HG03196 (cell line): Measurements from ENCODE around the gene ETF1.
"Not testable (repeated sequence)": the region's sequence is repeated elsewhere in the genome, so short reads cannot be mapped to it uniquely, and the experiment has no call there.

ENCODE experiments used
- ATAC-seq: cut with Tn5 transposase; IDR thresholded peaks from one replicate; pipeline ENCODE4 v1.9.1; 2021; ENCODE audit not compliant: unreplicated experiment

ETF1 gene

DNA sequence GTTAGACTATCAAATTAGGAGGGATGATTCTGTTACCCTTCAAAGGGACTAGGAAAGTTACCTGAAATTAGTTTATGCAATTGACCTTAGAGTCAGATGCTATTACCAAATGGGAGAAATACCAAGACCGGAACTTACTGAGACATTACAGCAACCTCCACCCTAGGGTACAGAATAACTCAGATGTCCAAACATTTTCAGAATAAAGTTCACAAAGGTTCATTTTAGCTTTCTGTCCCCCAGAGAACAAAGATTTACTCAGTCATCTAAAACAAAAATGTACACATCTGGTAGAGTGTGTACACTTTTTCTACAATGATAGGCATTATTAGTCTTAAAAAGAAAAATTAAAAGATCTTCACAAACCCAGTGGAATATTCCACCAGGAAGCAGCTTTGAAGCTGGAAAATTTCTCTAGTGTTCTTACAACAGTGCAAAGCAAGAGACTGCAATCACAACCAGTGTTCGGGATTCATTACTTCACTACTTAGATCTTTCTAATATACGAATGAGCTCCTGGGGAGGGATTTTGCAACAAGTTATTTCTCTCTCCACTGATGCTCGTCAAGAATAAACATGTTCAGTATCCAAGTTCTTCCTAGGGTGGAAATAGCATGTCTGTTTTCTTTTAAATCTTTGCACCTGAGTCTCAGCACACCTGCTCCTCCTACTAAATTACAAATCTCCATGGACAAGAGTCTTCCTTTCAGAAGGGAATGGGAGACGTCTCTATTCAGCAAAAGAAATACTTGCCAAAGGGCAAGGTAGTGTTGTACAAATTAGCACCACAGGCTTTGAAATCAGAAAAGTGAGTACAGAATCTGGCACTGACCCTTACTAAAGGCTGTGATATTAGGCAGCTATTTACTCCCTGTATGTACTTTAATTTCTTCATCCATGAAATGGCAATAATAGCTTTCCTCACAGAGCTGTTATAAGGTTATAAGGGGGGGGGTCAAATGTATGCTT lies 8.8 kb downstream of the ETF1 start:
- no peak for ATAC-seq

GRCh38 chr5:138529812-138530211 lies 13.2 kb downstream of the ETF1 start:
- ATAC-seq = no peak

DNA sequence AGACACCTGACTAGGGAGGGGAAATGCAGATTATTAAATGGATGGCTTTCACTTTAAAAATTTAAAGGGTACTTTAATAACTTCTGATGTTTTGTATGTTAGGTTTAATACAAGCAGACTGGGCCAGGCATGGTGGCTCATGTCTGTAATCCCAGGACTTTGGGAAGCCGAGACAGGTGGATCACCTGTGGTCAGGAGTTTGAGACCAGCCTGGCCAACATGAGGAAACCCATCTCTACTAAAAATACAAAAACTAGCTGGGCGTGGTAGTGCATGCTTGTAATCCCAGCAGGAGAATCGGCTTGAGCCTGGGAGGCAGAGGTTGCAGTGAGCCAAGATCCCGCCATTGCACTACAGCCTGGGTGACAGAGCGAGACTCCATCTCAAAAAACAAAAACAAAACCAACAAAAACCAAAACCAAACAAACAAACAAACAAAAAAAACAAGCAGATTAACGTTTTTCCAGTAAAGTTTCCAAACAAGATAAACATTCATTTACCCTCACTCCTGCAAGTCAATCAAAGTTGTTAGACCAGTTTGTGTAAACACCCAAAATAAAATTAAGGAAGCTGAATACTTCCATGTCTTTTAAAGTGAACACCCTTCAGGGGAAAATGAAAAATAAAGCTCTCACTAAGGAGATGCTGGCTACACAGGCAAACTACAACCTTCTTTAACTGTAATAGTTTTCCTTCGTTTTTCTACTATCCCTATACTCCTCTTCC lies 14.1 kb downstream of the ETF1 start:
- no peak for ATAC-seq

DNA sequence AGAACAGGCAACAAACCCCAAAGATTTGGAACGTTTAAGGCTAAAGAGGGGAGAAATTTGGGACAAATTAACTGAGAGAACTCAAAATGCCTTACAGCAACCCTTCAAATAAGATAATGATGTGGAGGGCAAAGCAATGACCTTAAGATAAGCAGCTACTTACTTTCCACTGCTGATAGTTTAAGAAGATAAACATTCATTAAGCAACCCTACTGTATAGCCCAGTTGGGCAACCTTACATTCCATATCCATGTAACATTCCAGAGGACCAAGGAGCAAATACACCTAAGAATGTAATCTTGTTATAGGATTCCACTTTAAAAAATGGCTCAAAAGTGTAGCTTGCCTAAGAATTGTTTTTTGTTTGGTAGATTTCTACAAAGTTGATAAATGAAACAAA lies 14.8 kb downstream of the ETF1 start:
- no peak for ATAC-seq

GRCh38 chr5:138527170-138527569 lies 15.9 kb downstream of the ETF1 start:
- ATAC-seq = no peak

DNA sequence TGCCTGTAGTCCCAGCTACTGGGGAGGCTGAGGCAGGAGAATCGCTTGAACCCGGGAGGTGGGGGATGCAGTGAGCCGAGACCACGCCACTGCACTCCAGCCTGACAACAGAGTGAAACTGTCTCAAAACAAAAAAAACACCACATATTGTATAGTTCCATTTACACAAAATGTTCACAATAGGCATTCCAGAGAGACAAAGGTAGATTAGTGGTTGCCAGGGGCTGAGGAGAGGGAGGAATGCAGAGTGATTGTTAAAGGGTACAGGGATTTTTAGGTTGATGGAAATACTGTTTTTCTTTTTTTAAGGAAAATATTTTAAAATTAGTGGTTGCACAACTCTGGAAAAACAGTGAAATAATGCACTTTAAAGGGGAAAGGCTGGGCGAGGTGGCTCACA lies 19.6 kb downstream of the ETF1 start:
- no peak for ATAC-seq

GRCh38 chr5:138520971-138521370 lies 22.1 kb downstream of the ETF1 start:
- no peak for ATAC-seq

DNA sequence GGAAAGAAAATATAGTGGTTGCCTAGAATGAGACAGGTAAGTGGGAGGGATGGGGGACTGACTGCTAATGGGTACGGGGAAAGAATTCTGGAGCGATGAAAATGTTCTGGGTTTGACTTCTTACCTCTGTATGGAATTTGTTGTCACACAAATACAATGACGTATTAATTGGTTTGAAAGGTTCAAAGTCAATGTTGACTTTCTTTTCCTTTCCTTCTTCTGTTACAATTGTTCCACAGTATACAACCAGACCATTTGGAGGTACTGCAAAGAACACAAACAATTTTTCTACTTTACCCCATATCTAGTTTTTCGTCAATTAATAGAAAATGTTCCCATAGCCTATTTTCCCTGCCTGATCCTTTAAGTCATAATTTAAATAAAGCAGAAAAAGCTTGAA lies 25.6 kb downstream of the ETF1 start:
- no peak for ATAC-seq

- no peak for ATAC-seq
Observed at GRCh38 chr5:138515556-138516245, 27.3 kb downstream of the ETF1 start.

DNA sequence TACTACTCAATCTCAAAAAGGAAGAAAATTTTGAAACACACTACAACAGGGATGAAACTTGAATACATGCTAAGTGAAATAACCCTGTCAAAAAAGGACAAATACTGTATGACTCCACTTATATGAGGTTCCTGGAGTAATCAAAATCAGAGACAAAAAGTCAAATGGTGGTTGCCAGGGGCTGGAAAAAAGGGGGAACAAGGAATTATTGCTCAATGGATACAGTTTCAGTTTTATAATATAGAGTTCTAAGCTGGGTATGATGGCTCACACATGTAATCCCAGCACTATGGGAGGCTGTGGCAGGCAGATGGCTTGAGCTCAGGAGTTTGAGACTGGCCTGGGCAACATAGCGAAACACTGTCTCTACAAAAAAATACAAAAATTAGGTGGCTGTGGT lies 29.0 kb downstream of the ETF1 start:
- no peak for ATAC-seq

DNA sequence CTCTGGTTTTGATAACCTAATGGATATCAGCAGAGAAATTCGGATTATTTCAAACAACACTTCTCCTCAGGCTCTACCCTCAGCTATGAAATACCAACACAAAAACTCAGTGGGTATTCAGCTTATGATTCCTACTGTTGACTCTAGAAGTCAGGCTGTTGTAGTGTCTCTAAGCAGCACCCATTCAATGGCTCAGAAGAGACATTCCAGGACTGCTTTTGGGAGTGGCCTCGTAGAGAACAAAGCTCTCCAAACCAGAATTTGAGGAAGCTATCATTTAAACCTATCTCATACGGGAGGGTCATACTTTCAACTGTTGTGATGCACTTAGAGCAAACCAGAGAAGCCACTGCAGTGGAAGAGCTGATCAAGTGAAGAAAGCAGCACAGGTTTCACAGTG lies 34.1 kb downstream of the ETF1 start:
- ATAC-seq = no peak

- ATAC-seq = not testable (repeated sequence)
Observed at GRCh38 chr5:138507485-138507884, 35.6 kb downstream of the ETF1 start.

- no peak for ATAC-seq
Observed at GRCh38 chr5:138506370-138507306, 36.4 kb downstream of the ETF1 start.

DNA sequence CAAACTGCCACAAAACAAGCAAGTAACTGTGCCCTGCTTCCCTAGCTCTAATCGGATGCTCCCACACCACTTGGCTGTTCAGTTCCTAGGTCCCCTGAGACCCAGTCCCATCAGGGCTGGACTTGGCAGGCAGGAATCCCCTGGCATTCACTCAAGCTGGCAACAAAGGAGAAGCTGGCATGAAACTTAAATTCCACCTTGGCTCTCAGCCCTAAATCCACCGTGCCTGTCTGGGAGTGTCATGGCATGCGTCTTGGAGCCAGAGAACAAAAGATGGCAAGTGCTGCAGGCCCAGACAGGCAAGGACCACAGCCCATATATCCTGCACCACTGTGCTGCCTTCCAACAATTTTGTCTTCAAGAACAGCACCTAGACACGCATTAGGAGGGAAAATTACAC lies 38.2 kb downstream of the ETF1 start:
- no peak for ATAC-seq

DNA sequence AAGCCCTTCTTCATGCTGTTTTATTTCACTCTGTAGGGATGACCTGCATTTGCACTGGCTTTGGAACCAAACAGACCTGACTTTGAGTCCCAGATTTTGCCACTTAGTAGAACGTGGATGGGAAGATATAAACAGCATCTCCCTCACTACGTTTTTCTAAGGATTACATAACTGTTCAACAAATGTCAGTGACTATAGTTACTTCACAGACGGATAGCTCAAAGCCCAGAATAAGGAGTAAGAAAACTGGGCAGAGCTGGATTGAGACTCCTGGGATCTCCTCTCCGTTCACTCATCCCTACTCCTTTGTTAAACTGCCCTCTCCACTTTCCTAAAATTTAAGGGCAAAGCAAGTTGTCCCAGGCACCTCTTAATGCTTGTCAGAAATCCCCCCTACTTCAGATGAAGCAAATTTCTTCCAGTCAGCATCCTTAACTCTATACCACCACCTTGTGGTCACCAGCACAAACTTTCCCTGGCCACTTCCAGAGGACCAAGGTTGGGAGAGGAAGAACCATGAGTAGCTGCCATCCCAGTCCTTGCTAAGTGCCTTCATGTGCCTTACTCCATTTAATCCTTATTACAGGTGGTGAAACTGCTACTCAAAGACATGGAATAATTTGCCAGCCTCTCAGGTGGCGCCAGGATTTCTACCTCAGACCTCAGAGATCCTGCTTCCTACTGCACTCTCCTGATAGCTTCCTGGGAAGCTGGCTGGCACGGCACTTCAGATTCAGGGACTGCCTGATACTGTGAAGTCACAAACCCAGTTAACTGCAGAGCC lies 39.4 kb downstream of the ETF1 start:
- no peak for ATAC-seq

DNA sequence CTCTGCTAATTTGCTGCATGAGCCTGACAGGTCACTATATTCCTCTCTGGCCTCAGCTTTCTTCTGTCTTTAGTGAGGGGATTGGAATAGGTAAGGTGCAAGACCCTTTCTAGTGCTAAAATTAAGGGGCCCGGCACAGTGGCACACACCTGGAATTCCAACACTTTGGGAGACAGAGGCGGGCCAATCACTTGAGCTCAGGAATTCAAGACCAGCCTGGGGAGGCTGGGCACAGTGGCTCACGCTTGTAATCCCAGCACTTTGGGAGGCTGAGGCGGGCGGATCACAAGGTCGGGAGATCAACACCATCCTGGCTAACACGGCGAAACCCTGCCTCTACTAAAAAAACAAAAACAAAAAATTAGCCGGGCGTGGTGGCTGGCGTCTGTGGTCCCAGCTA lies 40.5 kb downstream of the ETF1 start:
- no peak for ATAC-seq

DNA sequence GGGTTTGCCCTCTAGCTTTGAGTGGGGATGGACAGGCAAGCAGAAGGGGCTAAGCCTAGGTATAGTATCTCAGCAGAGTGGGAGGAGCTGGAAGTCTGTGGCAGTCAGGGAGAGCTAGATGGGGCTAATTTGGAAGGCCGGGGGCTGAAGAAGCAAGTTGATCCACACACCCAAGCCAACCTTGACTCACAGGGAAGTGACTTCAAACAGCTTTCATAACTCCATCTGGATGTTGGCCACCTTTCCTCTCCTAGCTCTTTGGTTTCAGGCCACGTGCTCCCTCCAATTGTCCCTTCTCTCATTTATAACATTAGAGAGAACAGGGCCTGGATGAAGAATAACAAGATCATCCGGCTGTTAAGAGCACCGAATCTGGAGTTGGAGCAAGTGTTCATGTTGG lies 40.9 kb downstream of the ETF1 start:
- no peak for ATAC-seq

- no peak for ATAC-seq
Observed at GRCh38 chr5:138498376-138498775, 44.7 kb downstream of the ETF1 start.

DNA sequence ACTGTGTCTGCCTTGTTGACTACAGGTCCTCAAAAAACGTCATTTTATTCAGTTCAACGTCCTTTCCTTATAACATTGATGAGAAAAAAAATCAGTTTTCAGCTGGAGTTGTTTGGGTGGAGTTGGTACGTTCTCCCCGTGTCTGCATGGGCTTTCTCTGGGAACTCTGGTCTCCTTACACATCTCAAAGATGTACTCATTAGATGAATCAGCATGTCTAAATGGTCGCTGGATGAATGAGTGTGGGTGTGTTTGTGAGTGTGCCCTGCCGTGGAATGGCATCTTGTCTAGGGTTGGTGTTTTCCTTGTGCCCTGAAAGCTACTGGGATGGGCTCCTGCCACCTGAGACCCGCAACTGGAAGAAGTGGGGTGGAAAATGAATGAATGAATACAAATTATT lies 47.7 kb downstream of the ETF1 start:
- ATAC-seq = no peak

DNA sequence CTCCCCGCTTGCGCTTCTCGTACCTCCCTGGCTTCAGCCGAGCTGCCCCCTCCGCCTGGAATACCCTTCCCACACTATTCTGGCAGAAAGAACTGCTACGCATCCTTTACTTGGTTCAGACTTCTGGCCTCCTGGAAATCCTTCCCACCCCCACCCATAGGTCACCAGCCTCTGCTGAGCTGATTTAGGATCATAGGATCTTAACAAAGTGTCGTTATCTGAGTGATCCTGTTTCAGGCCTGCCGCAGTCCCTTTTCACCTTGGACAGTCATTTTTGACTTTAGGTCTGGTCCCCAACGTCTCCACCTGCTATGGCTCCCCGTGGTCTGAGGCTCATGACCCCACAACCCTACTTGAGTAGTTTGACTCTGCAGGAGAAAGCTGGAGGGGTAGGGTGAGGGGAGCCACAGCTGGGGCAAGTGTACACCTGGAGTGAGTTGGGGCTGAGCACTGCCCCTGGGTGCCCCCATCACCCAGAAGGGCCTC lies 50.4 kb downstream of the ETF1 start:
- ATAC-seq = no peak
